HepG2 (cell line): ENCODE results near the gene DRG1. TPM values are rescaled to one million over a fixed set of nuclear protein-coding genes. Genes with fewer than 3 reads are reported as not detected.

ENCODE experiments used
- HNRNPL ChIP-seq: fragments of 200-400 bp; formaldehyde crosslinking; IDR thresholded peaks from 2 replicates; pipeline ENCODE4 v1.6.1; 2017; ENCODE audit warnings: mild to moderate bottlenecking, low read depth, low read length
- IRF1 ChIP-seq: sonication (generic); formaldehyde crosslinking; IDR thresholded peaks from 2 replicates; pipeline ENCODE4 v1.4.0; 2020; ENCODE audit warnings: low read depth, mild to moderate bottlenecking, missing genetic modification reagents
- KLF12 ChIP-seq: sonication (generic); formaldehyde crosslinking; IDR thresholded peaks from 2 replicates; pipeline ENCODE4 v1.4.0; 2020; ENCODE audit warnings: missing genetic modification reagents, borderline replicate concordance
- KLF6 ChIP-seq: IDR thresholded peaks from 2 replicates; pipeline ENCODE4 v1.8.0; 2016; ENCODE audit warnings: missing biosample characterization, missing genetic modification reagents
- LRRFIP1 ChIP-seq: sonication (generic); formaldehyde crosslinking; conservative IDR thresholded peaks from 2 replicates; pipeline ENCODE4 v1.4.0; 2020; ENCODE audit warnings: missing genetic modification reagents
- MTF2 ChIP-seq: sonication (generic); formaldehyde crosslinking; IDR thresholded peaks from 2 replicates; pipeline ENCODE4 v1.5.0; 2020; ENCODE audit warnings: missing genetic modification reagents, borderline replicate concordance
- NRL ChIP-seq: sonication (generic); formaldehyde crosslinking; IDR thresholded peaks from 2 replicates; pipeline ENCODE4 v1.5.0; 2020; ENCODE audit warnings: missing genetic modification reagents, mild to moderate bottlenecking, moderate library complexity, borderline replicate concordance
- POLR2A ChIP-seq, 2 experiments: IDR thresholded peaks; 2 replicates each; pipeline ENCODE4 v1.6.1; 2011; ENCODE audit warnings: low read depth in 2 of 2, low read length in 2 of 2, mild to moderate bottlenecking in 1 of 2, moderate library complexity in 1 of 2; ENCODE audit not compliant: insufficient read depth in 1 of 2
- REXO4 ChIP-seq: sonication (generic); formaldehyde crosslinking; IDR thresholded peaks from 2 replicates; pipeline ENCODE4 v1.8.0; 2022; ENCODE audit warnings: missing genetic modification reagents, mild to moderate bottlenecking, borderline replicate concordance
- STAG1 ChIP-seq: sonication (generic); formaldehyde crosslinking; IDR thresholded peaks from 2 replicates; pipeline ENCODE4 v1.4.0; 2020; ENCODE audit warnings: missing genetic modification reagents
- TRIM24 ChIP-seq: sonication (generic); formaldehyde crosslinking; IDR thresholded peaks from 2 replicates; pipeline ENCODE4 v1.8.0; 2022; ENCODE audit warnings: mild to moderate bottlenecking, missing genetic modification reagents
- YY1 ChIP-seq: IDR thresholded peaks from 2 replicates; pipeline ENCODE4 v1.6.1; 2011; ENCODE audit warnings: low read length, low read depth, moderate library complexity, mild to moderate bottlenecking; ENCODE audit not compliant: insufficient read depth, insufficient replicate concordance
- ZBTB7A ChIP-seq: sonication (generic); formaldehyde crosslinking; IDR thresholded peaks from 2 replicates; pipeline ENCODE4 v1.8.0; 2022; ENCODE audit warnings: mild to moderate bottlenecking, missing genetic modification reagents
- ZNF329 ChIP-seq: sonication (generic); formaldehyde crosslinking; IDR thresholded peaks from 2 replicates; pipeline ENCODE4 v1.9.0; 2021; ENCODE audit warnings: low read depth, mild to moderate bottlenecking, missing genetic modification reagents
- ZNF567 ChIP-seq: sonication (generic); formaldehyde crosslinking; IDR thresholded peaks from 2 replicates; pipeline ENCODE4 v1.8.1; 2023; ENCODE audit warnings: mild to moderate bottlenecking, missing genetic modification reagents, borderline replicate concordance
- ZNF678 ChIP-seq: sonication (generic); formaldehyde crosslinking; IDR thresholded peaks from 2 replicates; pipeline ENCODE4 v1.4.0; 2020; ENCODE audit warnings: mild to moderate bottlenecking, missing genetic modification reagents
- ZSCAN31 ChIP-seq: sonication (generic); formaldehyde crosslinking; IDR thresholded peaks from 2 replicates; pipeline ENCODE4 v1.5.0; 2020; ENCODE audit warnings: low read depth, mild to moderate bottlenecking, missing genetic modification reagents
- polyA plus RNA-seq, 8 experiments: library from polyadenylated mRNA; depleted of rRNA in 3 of 8; stranded (reverse) in 7 of 8; unstranded in 1 of 8; fragments of >200 nt; fragmentation: Illumina TruSeq in 4 of 8; extraction: Trizol in 4 of 8; gene quantifications; 2 replicates each; pipeline versions ENCODE4 v1.2.1 to v1.2.3, GENCODE V29; 2011 to 2016; ENCODE audit warnings: low read depth in 4 of 8, missing spikeins in 1 of 8, mixed read lengths in 1 of 8; ENCODE audit not compliant: insufficient read depth in 1 of 8
- total RNA-seq, 5 experiments: library from RNA; depleted of rRNA; stranded (reverse); fragments of >200 nt; fragmentation: Illumina TruSeq; extraction: Trizol; gene quantifications; 2 replicates each; pipeline ENCODE4 v1.2.3, GENCODE V29; 2016; ENCODE audit warnings: low read depth in 1 of 5
- TF ChIP-seq, protein P1 (sequence below): IDR thresholded peaks from 2 replicates; pipeline ENCODE4 v1.4.0; 2020; ENCODE audit warnings: mild to moderate bottlenecking, missing genetic modification reagents
- TF ChIP-seq, protein P2 (sequence below): sonication (generic); formaldehyde crosslinking; IDR thresholded peaks from 2 replicates; pipeline ENCODE4 v1.5.0; 2020; ENCODE audit warnings: missing genetic modification reagents, mild to moderate bottlenecking, borderline replicate concordance
- TF ChIP-seq, protein P3 (sequence below): sonication (generic); formaldehyde crosslinking; IDR thresholded peaks from 2 replicates; pipeline ENCODE4 v1.8.0; 2022; ENCODE audit warnings: low read depth, missing genetic modification reagents

DRG1 gene
- total and polyA plus RNA-seq, 2 of the 13 experiments (the other 11 are each of a cell fraction or from before 2014, with no cell fraction given): 59.0 to 94.8 TPM

GRCh38 chr22:31399211-31400022, at the start of gene DRG1 (continued):
- TF ChIP-seq, protein P1, sequence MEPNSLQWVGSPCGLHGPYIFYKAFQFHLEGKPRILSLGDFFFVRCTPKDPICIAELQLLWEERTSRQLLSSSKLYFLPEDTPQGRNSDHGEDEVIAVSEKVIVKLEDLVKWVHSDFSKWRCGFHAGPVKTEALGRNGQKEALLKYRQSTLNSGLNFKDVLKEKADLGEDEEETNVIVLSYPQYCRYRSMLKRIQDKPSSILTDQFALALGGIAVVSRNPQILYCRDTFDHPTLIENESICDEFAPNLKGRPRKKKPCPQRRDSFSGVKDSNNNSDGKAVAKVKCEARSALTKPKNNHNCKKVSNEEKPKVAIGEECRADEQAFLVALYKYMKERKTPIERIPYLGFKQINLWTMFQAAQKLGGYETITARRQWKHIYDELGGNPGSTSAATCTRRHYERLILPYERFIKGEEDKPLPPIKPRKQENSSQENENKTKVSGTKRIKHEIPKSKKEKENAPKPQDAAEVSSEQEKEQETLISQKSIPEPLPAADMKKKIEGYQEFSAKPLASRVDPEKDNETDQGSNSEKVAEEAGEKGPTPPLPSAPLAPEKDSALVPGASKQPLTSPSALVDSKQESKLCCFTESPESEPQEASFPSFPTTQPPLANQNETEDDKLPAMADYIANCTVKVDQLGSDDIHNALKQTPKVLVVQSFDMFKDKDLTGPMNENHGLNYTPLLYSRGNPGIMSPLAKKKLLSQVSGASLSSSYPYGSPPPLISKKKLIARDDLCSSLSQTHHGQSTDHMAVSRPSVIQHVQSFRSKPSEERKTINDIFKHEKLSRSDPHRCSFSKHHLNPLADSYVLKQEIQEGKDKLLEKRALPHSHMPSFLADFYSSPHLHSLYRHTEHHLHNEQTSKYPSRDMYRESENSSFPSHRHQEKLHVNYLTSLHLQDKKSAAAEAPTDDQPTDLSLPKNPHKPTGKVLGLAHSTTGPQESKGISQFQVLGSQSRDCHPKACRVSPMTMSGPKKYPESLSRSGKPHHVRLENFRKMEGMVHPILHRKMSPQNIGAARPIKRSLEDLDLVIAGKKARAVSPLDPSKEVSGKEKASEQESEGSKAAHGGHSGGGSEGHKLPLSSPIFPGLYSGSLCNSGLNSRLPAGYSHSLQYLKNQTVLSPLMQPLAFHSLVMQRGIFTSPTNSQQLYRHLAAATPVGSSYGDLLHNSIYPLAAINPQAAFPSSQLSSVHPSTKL: peak; percentile 64; the same call in 1 of the 2 replicates
- TF ChIP-seq, protein P2, sequence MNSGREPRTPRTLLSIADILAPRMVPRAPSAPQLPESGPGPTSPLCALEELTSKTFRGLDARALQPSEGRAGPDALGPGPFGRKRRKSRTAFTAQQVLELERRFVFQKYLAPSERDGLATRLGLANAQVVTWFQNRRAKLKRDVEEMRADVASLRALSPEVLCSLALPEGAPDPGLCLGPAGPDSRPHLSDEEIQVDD: no peak
- TF ChIP-seq NRL (CRISPR knock-in tag) (peak; percentile 84), POLR2A (IDR thresholded peaks at IDR 0.05; ENCODE audit: insufficient read depth in 1 of 2, low read depth in 2 of 2, low read length in 2 of 2) (peak; percentile 95 to 99), ZSCAN31 (no peak), ZNF567 (CRISPR knock-in tag) (no peak), KLF12 (CRISPR knock-in tag) (peak; percentile 94), KLF6 (CRISPR knock-in tag) (no peak; the same call in 1 of the 2 replicates), ZBTB7A (CRISPR knock-in tag) (peak; percentile 95), YY1 (peak; percentile 56), REXO4 (CRISPR knock-in tag) (no peak), TRIM24 (CRISPR knock-in tag) (no peak), MTF2 (CRISPR knock-in tag) (no peak; the same call in 1 of the 2 replicates), ZNF678 (CRISPR knock-in tag) (no peak), STAG1 (peak; percentile 18), IRF1 (CRISPR knock-in tag) (no peak), LRRFIP1 (CRISPR knock-in tag) (no peak), ZNF329 (CRISPR knock-in tag) (peak; percentile 83; the same call in 1 of the 2 replicates), HNRNPL (no peak)
- TF ChIP-seq, protein P3, sequence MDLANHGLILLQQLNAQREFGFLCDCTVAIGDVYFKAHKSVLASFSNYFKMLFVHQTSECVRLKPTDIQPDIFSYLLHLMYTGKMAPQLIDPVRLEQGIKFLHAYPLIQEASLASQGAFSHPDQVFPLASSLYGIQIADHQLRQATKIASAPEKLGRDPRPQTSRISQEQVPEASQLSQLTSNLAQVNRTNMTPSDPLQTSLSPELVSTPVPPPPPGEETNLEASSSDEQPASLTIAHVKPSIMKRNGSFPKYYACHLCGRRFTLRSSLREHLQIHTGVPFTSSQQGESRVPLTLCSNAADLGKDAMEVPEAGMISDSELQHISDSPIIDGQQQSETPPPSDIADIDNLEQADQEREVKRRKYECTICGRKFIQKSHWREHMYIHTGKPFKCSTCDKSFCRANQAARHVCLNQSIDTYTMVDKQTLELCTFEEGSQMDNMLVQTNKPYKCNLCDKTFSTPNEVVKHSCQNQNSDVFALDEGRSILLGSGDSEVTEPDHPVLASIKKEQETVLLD (CRISPR knock-in tag): peak; percentile 89; the same call in 1 of the 2 replicates
